ENCODE results near the gene FAAP20.

DNA sequence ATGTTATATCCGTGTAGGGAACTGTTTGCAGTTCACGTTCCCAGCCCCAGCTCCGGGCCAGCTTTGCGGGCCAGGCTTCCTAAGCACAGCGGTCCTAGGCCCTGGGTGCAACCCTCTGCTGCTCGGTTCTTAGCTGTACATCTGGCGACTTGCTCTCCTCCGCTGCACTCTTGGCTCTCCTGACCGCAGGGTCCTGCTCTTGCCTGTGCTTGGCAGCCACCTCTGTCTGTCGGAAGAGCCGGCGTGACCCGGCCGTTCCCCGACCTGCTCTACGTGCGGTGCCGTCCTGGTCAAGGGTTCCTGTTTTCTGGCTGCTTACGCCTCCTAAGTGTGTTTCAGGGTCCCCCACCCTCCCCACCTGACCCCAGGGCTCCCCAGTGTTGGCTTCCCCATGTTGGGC lies 36.7 kb downstream of the FAAP20 start:
- no peak for TF ChIP-seq CTCF (conservative IDR thresholded peaks at IDR 0.05 in 1 of 2, IDR thresholded peaks at IDR 0.05 in 1 of 2; ENCODE audit: extremely low read depth in 1 of 2, insufficient read depth in 1 of 2, low read depth in 1 of 2, low read length in 2 of 2)
- TF ChIP-seq EZH2 (IDR thresholded peaks at IDR 0.05; ENCODE audit: borderline replicate concordance, low read length): no peak
